ENCODE results near the gene EGFL7.

Gene EGFL7

GRCh38 chr9:136662326-136662655 is 425 bp upstream of the EGFL7 start:
- no peak for DNase-seq

DNA sequence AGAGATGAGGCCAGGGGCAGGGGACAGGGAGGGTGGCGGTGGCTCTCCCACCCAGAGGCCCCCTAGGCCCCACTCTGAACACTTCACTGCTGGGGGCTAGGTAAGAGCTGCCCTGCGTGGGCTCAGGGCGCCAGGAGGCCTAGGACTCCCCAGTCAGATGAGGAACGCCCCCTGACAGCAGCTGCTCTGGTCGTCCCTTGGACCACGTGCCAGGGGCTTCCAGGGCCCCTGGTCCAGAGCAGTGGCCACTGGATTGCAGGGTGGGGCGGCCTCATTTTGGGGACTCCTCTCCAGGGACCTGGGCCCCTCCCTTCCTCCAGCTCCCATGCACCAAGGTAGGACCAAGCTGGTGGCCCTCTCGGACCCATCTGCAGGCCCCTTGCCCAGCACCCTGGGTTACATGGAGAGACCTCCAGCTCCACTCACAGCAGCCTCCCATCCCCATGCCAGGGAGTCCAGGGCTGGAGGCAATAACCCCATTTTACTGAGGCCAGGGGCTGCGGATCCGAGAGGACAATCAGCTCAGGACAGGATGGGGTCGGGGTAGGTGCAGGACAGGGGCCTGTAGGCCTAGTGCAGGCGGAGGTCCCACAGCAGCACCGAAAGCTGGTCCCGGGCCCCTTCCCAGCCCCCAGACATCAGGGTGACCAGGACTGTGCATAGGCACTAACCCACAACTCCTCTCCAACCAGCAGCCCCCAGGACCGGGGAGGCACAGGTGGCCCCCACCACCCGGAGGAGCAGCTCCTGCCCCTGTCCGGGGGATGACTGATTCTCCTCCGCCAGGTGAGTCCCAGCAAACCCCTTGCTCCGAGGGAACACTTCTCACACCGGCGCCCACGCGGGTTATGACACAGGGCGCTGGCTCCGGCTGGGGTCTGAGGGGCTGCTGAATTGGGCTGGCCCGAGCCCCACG is 1.5 kb downstream of the EGFL7 start:
- no peak for DNase-seq

GRCh38 chr9:136665111-136665703 is 2.5 kb downstream of the EGFL7 start:
- peak; percentile 25 for DNase-seq

DNA sequence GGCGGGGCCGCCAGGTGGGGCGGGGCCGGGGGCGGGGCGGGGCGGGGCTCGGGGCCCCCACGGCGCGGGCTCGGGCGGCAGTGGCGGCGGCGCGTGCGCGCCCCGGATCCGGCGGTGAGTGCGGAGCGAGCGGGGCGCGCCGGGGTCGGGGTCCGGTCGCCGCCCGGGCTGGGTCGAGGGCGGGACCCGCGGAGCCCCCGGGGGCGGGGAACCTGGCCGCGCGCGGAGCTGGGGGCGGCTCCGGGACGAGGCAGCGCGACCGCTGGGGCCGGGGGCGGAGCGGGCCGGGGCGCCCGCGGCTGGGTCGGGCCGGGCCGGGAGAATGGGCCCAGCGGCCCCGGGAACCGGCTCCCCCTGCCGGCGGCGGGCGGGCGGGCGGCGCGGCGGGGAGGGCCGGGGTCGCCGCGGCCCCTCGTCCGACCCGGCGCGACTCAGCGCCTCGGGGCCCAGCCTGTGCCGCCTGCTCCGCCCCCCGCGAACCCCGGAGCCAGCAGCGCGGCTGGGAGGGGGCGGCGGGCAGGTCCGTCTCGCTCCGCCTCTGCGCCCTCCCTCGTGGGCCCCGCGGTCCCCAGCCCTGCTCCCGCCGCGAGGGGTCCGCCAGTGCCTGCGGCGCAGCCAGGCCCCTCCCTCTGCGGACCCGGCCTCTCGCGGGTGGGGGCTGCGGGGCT is 3.1 kb downstream of the EGFL7 start:
- DNase-seq, result peak; percentile 8

DNA sequence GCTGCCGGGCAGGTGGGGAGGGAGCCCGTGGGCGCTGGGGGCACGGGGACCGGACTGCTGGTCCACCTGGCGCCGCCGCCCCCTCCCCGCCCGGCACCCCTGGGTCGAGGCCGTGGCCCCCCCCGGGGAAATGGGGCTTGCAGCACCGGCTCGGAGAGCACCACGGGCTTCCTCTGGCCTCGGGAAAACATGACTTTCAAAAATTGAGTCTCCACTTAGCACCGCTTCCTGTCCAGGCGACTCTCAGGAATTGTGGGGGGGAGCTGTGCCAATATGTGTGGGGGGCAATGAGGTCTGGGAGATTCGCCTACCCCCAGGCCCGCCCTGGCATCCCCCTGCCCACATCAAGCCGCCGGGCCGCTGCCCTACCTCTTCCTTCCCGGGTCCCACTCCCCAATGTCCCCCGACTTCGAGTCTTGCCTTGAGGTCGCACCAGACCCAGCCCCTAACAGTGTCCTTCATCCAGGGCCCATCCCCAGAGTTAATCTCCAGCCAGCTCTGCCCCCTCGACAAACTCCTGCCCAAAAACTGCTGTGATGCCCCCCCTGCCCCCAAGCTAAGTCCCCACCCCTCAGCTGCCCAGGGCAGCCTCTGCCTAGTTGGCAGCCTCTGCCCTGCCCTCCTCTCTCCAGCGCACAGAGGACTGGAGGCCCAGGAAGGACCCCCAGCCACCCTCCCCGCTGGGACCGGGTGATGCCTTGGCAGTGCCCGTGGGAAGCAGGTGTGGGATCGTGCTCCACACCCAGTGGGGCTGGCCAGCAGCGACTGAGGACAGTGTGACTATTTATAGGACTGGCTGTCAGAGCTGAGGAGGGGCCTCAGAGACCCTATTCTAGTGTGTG is 3.9 kb downstream of the EGFL7 start:
- no peak for DNase-seq

DNA sequence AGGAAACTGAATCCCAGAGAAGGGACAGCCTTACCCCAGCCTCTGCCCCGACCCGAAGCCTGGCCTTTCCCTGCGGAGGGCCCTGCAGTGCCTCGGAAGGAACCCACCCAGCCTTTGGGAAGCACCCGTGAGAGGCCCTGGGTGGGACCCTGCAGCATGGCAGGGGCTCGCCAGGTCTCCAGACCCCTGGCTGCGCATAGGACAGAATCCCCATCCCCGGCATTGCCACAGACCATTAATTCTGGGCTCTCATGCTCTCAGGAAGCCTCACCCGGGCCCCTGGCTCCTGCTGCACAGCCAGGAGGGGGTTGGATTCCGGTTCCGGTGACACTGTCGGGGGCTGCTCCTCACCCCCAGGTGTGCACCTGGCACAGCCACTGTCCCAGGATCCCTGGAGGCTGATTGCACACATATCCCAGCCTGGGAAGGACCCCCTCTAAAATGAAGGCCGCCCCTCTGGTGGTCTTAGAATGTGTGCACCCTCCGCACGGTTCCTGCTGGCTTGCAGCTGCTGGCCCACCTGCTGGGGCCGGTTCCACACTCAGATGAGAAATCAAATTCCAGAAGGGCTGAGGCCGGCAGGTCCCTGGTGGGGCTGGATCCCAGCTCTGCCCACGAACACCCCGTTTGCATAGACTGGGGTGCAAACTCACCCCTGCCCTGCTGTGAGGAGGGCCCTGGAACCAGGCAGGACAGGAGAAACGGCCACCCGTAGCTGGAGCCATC is 4.7 kb downstream of the EGFL7 start:
- no peak for DNase-seq

DNA sequence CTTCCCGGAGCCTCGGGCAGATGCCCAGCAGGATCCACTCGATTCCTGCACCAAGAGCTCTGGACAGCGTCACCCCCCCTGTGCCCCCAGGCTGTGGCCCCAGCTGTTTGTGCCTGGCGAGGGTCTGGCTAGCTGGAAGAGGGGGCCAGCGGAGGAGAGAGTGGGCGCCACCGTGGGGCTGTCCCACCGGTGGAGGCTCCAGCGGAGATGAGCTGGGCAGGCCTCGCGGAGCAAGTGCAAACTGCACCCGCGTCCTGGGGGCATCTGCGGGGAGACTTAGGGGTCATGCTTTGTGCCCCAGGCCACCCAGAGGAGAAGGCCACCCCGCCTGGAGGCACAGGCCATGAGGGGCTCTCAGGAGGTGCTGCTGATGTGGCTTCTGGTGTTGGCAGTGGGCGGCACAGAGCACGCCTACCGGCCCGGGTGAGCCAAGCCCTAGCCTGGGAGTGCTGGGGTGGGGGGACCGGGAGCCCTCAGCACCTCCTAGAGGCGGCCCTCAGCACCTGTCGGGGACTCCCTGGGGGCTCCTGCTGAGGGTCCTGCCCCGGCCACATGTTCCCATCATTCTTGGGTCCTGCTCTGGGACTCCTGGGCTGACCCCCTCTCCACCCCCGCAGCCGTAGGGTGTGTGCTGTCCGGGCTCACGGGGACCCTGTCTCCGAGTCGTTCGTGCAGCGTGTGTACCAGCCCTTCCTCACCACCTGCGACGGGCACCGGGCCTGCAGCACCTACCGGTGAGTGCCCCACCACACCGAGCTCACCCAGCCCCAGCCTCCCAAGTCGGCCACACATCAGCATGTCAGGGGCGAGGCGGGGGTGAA is 5.4 kb downstream of the EGFL7 start:
- no peak for DNase-seq

DNA sequence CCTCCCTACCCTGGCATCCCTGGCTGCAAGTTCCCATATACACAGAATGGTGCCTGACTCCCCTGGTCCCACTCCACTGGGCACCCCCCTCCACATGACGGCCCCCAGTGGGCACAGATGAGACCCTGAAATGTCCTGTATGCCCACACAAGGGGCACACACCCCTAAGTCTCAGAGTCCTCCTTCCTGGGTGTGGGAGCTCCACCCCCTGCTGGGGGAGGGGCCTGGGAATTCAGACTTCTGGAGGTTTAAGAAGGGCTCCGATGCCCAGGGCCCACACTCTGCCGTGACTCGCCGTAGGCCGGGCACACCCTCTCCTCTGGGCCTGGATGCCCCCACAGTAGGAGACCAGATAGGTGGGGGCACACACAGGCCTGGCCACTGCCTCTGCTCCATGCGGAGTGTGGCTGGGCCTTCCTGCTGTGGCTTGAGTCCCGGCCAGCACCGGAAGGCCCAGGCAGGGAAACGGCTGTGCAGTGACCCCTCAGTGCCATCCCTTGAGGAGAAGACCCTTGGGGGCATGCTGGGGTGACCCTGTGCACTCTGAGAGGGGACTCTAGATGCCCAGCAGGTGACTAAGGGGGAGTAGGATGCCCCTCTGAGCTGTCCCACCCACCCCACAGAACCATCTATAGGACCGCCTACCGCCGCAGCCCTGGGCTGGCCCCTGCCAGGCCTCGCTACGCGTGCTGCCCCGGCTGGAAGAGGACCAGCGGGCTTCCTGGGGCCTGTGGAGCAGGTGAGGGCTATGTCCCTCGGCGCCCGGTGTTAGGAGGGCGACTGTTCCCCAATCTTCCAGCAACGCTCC is 6.5 kb downstream of the EGFL7 start:
- no peak for DNase-seq

DNA sequence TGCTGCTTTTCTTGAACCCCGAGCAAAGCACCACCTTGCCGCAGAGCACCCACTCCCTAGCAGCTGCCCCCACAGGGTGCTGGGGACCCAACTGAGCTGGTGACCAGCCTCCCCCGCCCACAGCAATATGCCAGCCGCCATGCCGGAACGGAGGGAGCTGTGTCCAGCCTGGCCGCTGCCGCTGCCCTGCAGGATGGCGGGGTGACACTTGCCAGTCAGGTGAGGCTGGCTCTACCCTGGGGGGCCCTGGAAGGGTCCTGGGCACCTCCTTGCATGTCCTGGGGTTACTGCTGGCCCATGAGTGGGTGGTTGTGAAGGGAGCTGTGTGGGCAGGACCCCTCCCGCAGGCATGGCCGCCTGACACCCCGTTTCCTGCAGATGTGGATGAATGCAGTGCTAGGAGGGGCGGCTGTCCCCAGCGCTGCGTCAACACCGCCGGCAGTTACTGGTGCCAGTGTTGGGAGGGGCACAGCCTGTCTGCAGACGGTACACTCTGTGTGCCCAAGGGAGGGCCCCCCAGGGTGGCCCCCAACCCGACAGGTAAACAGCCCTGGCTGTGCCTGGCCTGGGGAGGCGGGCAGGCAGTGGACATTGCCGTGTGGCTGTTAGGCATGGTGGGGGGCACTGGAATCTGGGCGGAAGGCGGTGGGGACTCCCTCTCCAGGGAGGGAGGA is 7.2 kb downstream of the EGFL7 start:
- DNase-seq, result no peak

DNA sequence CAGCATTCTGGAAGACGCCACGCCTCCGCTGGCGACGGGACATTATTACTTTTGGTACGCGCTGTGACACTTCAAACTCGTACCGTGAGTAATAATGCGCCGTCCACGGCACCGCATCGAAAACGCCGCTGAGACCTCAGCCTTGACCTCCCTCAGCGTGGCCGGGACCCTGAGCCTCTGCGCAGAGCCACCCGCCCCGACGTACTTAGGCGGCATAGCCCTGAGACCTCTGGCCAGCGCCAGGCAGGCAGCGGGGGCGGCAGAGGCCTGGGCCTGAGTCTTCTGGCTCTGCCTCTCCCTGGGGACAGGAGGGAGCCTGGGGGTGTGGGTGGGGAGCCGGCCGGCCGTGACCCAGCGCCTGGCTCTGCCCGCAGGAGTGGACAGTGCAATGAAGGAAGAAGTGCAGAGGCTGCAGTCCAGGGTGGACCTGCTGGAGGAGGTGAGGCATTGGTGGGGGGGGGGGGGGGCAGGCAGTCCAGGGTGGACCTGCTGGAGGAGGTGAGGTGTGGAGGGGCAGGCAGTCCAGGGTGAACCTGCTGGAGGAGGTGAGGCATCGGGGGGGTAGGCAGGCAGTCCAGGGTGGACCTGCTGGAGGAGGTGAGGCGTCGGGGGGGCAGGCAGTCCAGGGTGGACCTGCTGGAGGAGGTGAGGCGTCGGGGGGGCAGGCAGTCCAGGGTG is 8.0 kb downstream of the EGFL7 start:
- no peak for DNase-seq

GRCh38 chr9:136671254-136671614 is 8.5 kb downstream of the EGFL7 start:
- DNase-seq, result no peak

DNA sequence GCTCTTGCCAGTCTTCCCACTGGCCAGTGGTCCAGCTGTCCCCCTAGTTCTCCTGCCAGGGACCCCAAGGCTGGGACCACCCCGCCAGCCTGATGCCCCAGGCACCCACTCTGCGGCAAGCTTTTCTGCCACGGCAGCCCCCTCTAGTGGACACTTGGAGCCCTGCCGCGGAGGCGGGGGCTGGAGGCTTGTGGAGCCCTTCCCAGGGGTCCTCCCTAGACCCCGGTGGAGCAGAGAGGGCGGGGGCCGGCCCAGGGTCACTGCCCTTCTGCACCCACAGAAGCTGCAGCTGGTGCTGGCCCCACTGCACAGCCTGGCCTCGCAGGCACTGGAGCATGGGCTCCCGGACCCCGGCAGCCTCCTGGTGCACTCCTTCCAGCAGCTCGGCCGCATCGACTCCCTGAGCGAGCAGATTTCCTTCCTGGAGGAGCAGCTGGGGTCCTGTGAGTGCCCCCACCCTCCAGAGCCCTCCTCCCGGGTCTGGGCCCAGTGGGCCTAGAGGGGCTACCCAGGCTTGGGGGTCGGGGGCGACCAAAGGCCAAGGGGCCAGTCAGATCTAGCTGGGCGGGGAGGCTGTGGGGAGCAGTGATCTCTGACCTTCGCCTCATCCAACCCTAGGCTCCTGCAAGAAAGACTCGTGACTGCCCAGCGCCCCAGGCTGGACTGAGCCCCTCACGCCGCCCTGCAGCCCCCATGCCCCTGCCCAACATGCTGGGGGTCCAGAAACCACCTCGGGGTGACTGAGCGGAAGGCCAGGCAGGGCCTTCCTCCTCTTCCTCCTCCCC is 9.1 kb downstream of the EGFL7 start:
- DNase-seq, result no peak

DNA sequence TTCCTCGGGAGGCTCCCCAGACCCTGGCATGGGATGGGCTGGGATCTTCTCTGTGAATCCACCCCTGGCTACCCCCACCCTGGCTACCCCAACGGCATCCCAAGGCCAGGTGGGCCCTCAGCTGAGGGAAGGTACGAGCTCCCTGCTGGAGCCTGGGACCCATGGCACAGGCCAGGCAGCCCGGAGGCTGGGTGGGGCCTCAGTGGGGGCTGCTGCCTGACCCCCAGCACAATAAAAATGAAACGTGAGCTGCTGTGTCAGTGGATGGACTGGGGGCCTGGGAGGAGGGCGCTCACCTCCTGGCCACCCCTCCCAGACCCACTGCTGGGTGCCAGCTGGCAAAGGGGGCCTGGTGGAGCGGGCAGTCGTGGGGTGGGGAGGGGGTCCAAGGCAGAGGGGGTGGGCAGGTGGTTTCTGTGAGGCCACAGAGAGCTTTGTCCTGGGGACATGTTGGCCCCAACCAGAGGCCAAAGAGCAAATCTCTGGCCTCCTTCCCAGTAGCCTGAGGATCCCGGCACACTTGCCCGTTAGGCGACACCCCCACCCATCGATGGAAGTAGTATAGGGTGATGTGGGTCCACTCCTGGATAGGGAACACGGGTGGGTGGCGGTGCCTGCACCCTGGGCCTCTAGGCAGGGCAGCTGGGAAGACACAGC is 9.8 kb downstream of the EGFL7 start:
- DNase-seq, result no peak

- DNase-seq, result no peak
Observed at GRCh38 chr9:136673088-136673974, 10.6 kb downstream of the EGFL7 start.

- no peak for DNase-seq
Observed at GRCh38 chr9:136673975-136674785, 11.5 kb downstream of the EGFL7 start.

GRCh38 chr9:136674786-136675349 is 12.2 kb downstream of the EGFL7 start:
- no peak for DNase-seq

Measured in fibroblast of skin of right biceps (primary cell).